Measurements from ENCODE around the gene GPR39. TPM values are rescaled to one million over a fixed set of nuclear protein-coding genes. Genes with fewer than 3 reads are reported as not detected.

GPR39 gene
- polyA plus RNA-seq, 1 donor from 2014 or later: 1.1 TPM

DNA sequence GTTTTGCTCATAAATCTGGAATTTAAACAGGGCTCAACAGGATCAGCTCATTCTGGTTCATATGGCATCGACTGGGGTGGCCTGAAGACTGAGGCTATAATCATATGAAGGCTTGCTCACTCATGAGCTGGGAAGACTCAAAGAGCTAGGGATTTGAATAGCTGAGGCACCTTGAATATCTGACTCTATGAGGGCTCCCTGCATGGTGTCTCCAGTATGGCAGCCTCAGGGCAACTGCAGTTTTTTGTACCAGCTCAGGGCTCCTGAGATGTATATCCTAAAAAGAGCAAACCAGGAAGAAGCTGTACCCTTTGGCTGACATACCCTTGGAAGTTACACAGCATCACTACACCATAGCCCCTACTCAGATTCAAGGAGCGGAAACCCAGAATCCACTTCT, 15.3 kb upstream of the GPR39 start:
- Histone ChIP-seq H3K4me2 (ENCODE audit: low read length) (no peak overlapping the region), H3K79me2 (replicated peaks; ENCODE audit: insufficient read depth, low read length) (no peaks in the 10 kb centered on the region), H2AFZ (ENCODE audit: low read depth, low read length) (no peak overlapping the region), H3F3A (ENCODE audit: insufficient read depth, low read length, poor library complexity, severe bottlenecking) (no peaks in the 10 kb centered on the region), H3K4me3 (ENCODE audit: low read length) (no peak overlapping the region), H3K27me3 (ENCODE audit: insufficient read depth, low read depth, low read length) (no peaks in the 10 kb centered on the region), H3K36me3 (ENCODE audit: insufficient read depth, low read length) (no peaks in the 10 kb centered on the region), H4K20me1 (ENCODE audit: insufficient read depth) (no peaks in the 10 kb centered on the region), H3K9ac (ENCODE audit: low read length) (no peak overlapping the region), H3K27ac (ENCODE audit: low read length) (no peak overlapping the region), H3K9me2 (ENCODE audit: insufficient read depth, low read length) (no peaks in the 10 kb centered on the region), H3K9me3 (ENCODE audit: low read length) (no peaks in the 10 kb centered on the region)
- TF ChIP-seq TAF1 (IDR thresholded peaks at IDR 0.05; ENCODE audit: low read depth) (no peak), EP300 (conservative IDR thresholded peaks at IDR 0.05; ENCODE audit: poor library complexity, severe bottlenecking) (no peak), SMC3 (conservative IDR thresholded peaks at IDR 0.05; ENCODE audit: poor library complexity) (no peak)

GRCh38 chr2:132403146-132403545, 13.5 kb upstream of the GPR39 start:
- no peak overlapping the region for H3K4me2 ChIP-seq (ENCODE audit: low read length)
- no peak overlapping the region for H3K4me3 ChIP-seq (ENCODE audit: low read length)
- no peaks in the 10 kb centered on the region for H3K36me3 ChIP-seq (ENCODE audit: insufficient read depth, low read length)
- no peak overlapping the region for H3K27ac ChIP-seq (ENCODE audit: low read length)
- H3F3A ChIP-seq (ENCODE audit: insufficient read depth, low read length, poor library complexity, severe bottlenecking): no peaks in the 10 kb centered on the region
- H3K9me3 ChIP-seq (ENCODE audit: low read length): no peaks in the 10 kb centered on the region
- no peaks in the 10 kb centered on the region for H3K27me3 ChIP-seq (ENCODE audit: insufficient read depth, low read depth, low read length)
- H3K79me2 ChIP-seq (replicated peaks; ENCODE audit: insufficient read depth, low read length): no peaks in the 10 kb centered on the region
- H2AFZ ChIP-seq (ENCODE audit: low read depth, low read length): no peak overlapping the region
- no peak overlapping the region for H3K9ac ChIP-seq (ENCODE audit: low read length)
- H4K20me1 ChIP-seq (ENCODE audit: insufficient read depth): no peaks in the 10 kb centered on the region
- TF ChIP-seq, protein P1, sequence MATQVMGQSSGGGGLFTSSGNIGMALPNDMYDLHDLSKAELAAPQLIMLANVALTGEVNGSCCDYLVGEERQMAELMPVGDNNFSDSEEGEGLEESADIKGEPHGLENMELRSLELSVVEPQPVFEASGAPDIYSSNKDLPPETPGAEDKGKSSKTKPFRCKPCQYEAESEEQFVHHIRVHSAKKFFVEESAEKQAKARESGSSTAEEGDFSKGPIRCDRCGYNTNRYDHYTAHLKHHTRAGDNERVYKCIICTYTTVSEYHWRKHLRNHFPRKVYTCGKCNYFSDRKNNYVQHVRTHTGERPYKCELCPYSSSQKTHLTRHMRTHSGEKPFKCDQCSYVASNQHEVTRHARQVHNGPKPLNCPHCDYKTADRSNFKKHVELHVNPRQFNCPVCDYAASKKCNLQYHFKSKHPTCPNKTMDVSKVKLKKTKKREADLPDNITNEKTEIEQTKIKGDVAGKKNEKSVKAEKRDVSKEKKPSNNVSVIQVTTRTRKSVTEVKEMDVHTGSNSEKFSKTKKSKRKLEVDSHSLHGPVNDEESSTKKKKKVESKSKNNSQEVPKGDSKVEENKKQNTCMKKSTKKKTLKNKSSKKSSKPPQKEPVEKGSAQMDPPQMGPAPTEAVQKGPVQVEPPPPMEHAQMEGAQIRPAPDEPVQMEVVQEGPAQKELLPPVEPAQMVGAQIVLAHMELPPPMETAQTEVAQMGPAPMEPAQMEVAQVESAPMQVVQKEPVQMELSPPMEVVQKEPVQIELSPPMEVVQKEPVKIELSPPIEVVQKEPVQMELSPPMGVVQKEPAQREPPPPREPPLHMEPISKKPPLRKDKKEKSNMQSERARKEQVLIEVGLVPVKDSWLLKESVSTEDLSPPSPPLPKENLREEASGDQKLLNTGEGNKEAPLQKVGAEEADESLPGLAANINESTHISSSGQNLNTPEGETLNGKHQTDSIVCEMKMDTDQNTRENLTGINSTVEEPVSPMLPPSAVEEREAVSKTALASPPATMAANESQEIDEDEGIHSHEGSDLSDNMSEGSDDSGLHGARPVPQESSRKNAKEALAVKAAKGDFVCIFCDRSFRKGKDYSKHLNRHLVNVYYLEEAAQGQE (IDR thresholded peaks at IDR 0.05; ENCODE audit: borderline replicate concordance): no peak
- TF ChIP-seq MXI1 (conservative IDR thresholded peaks at IDR 0.05; ENCODE audit: poor library complexity, severe bottlenecking) (no peak), TAF1 (IDR thresholded peaks at IDR 0.05; ENCODE audit: low read depth) (no peak), RAD21 (conservative IDR thresholded peaks at IDR 0.05) (no peak), EP300 (conservative IDR thresholded peaks at IDR 0.05; ENCODE audit: poor library complexity, severe bottlenecking) (no peak), SMC3 (conservative IDR thresholded peaks at IDR 0.05; ENCODE audit: poor library complexity) (no peak), POLR2AphosphoS5 (IDR thresholded peaks at IDR 0.05) (no peak), EZH2 (IDR thresholded peaks at IDR 0.05; ENCODE audit: borderline replicate concordance, insufficient read depth, low read length, poor library complexity, severe bottlenecking) (no peak)
- TF ChIP-seq, protein P2, sequence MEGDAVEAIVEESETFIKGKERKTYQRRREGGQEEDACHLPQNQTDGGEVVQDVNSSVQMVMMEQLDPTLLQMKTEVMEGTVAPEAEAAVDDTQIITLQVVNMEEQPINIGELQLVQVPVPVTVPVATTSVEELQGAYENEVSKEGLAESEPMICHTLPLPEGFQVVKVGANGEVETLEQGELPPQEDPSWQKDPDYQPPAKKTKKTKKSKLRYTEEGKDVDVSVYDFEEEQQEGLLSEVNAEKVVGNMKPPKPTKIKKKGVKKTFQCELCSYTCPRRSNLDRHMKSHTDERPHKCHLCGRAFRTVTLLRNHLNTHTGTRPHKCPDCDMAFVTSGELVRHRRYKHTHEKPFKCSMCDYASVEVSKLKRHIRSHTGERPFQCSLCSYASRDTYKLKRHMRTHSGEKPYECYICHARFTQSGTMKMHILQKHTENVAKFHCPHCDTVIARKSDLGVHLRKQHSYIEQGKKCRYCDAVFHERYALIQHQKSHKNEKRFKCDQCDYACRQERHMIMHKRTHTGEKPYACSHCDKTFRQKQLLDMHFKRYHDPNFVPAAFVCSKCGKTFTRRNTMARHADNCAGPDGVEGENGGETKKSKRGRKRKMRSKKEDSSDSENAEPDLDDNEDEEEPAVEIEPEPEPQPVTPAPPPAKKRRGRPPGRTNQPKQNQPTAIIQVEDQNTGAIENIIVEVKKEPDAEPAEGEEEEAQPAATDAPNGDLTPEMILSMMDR (IDR thresholded peaks at IDR 0.05; ENCODE audit: poor library complexity, severe bottlenecking): no peak
- H3K9me2 ChIP-seq (ENCODE audit: insufficient read depth, low read length): no peaks in the 10 kb centered on the region

DNA sequence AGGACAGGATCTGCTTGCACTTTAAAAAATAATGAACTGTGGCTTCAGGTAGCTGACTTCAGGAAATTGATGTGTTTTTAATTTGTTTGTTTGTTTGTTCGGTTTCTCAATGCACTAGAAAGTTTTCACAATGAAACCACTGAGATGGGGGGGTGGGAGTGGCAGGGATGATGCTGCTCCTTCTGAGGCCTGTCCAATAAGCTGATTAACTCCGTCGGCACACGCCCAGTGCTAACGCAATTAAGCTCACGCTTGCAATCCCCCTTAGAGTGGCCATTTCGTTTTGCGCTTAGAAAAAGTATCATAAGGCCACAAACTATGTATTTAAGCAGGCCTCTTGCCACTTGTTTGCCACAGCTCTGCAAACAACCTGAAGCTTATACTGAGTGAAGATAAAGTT, 12.5 kb upstream of the GPR39 start:
- H3F3A ChIP-seq (ENCODE audit: insufficient read depth, low read length, poor library complexity, severe bottlenecking): no peaks in the 10 kb centered on the region
- TF ChIP-seq TAF1 (IDR thresholded peaks at IDR 0.05; ENCODE audit: low read depth) (no peak), EZH2 (IDR thresholded peaks at IDR 0.05; ENCODE audit: borderline replicate concordance, insufficient read depth, low read length, poor library complexity, severe bottlenecking) (no peak), EP300 (conservative IDR thresholded peaks at IDR 0.05; ENCODE audit: poor library complexity, severe bottlenecking) (no peak), SMC3 (conservative IDR thresholded peaks at IDR 0.05; ENCODE audit: poor library complexity) (no peak)
- no peak overlapping the region for H3K27ac ChIP-seq (ENCODE audit: low read length)
- no peaks in the 10 kb centered on the region for H3K36me3 ChIP-seq (ENCODE audit: insufficient read depth, low read length)
- H3K9ac ChIP-seq (ENCODE audit: low read length): no peak overlapping the region
- H2AFZ ChIP-seq (ENCODE audit: low read depth, low read length): no peak overlapping the region
- H3K79me2 ChIP-seq (replicated peaks; ENCODE audit: insufficient read depth, low read length): no peaks in the 10 kb centered on the region
- no peaks in the 10 kb centered on the region for H4K20me1 ChIP-seq (ENCODE audit: insufficient read depth)
- no peaks in the 10 kb centered on the region for H3K9me3 ChIP-seq (ENCODE audit: low read length)
- no peak overlapping the region for H3K4me3 ChIP-seq (ENCODE audit: low read length)
- no peaks in the 10 kb centered on the region for H3K27me3 ChIP-seq (ENCODE audit: insufficient read depth, low read depth, low read length)
- H3K4me2 ChIP-seq (ENCODE audit: low read length): no peak overlapping the region
- H3K9me2 ChIP-seq (ENCODE audit: insufficient read depth, low read length): no peaks in the 10 kb centered on the region
